Measurements from ENCODE around the gene GJC1. TPM values are rescaled to one million over a fixed set of nuclear protein-coding genes. Genes with fewer than 3 reads are reported as not detected.

The GJC1 gene
- polyA plus RNA-seq, 1 experiment: 20.6 TPM

GRCh38 chr17:44751806-44752205, 78.3 kb downstream of the GJC1 start:
- no peak for DNase-seq (ENCODE audit: low read depth, low spot score)
- CTCF ChIA-PET: no interaction called here
- TF ChIP-seq CTCF (IDR thresholded peaks at IDR 0.05; ENCODE audit: low read depth, low read length): no peak
- Histone ChIP-seq H3K9me3 (ENCODE audit: control insufficient read depth, insufficient read depth, low read length) (no peaks in the 10 kb centered on the region; the same call in 1 of the 2 replicates), H3K4me3 (ENCODE audit: low read depth, low read length) (no peak overlapping the region), H3K27me3 (ENCODE audit: control insufficient read depth, insufficient read depth, low read length) (no peaks in the 10 kb centered on the region), H3K27ac (ENCODE audit: low read depth, low read length) (no peak overlapping the region)
- POLR2A ChIA-PET: no interaction called here

GRCh38 chr17:44751331-44751730, 78.8 kb downstream of the GJC1 start:
- no peak for TF ChIP-seq CTCF (IDR thresholded peaks at IDR 0.05; ENCODE audit: low read depth, low read length)
- no peak for DNase-seq (ENCODE audit: low read depth, low spot score)
- no peak overlapping the region for H3K4me3 ChIP-seq (ENCODE audit: low read depth, low read length)
- no peak overlapping the region for H3K27ac ChIP-seq (ENCODE audit: low read depth, low read length)
- no peaks in the 10 kb centered on the region for H3K27me3 ChIP-seq (ENCODE audit: control insufficient read depth, insufficient read depth, low read length)
- no peaks in the 10 kb centered on the region; the same call in 1 of the 2 replicates for H3K9me3 ChIP-seq (ENCODE audit: control insufficient read depth, insufficient read depth, low read length)
- CTCF ChIA-PET: no interaction called here
- POLR2A ChIA-PET: no interaction called here

GRCh38 chr17:44749980-44750318, 80.1 kb downstream of the GJC1 start:
- H3K27me3 ChIP-seq (ENCODE audit: control insufficient read depth, insufficient read depth, low read length): no peaks in the 10 kb centered on the region
- ChIA-PET POLR2A (no interaction called here), CTCF (no interaction called here)
- H3K27ac ChIP-seq (ENCODE audit: low read depth, low read length): no peak overlapping the region
- DNase-seq (ENCODE audit: low read depth, low spot score): no peak
- TF ChIP-seq CTCF (IDR thresholded peaks at IDR 0.05; ENCODE audit: low read depth, low read length): no peak
- no peaks in the 10 kb centered on the region; the same call in 1 of the 2 replicates for H3K9me3 ChIP-seq (ENCODE audit: control insufficient read depth, insufficient read depth, low read length)
- H3K4me3 ChIP-seq (ENCODE audit: low read depth, low read length): no peak overlapping the region

GRCh38 chr17:44749076-44749979, 80.8 kb downstream of the GJC1 start:
- H3K9me3 ChIP-seq (ENCODE audit: control insufficient read depth, insufficient read depth, low read length): no peaks in the 10 kb centered on the region; the same call in 1 of the 2 replicates

More at GRCh38 chr17:44749076-44749979, 80.8 kb downstream of the GJC1 start:
- no peak for DNase-seq (ENCODE audit: low read depth, low spot score)
- CTCF ChIA-PET: no interaction called here
- no peak overlapping the region for H3K27ac ChIP-seq (ENCODE audit: low read depth, low read length)
- POLR2A ChIA-PET: interaction anchor here (0.7 kb wide), 1 partner anchor 105 kb away, joined by 3 read pairs; no protein-coding TSS in a partner anchor
- no peaks in the 10 kb centered on the region for H3K27me3 ChIP-seq (ENCODE audit: control insufficient read depth, insufficient read depth, low read length)
- H3K4me3 ChIP-seq (ENCODE audit: low read depth, low read length): no peak overlapping the region
- no peak for TF ChIP-seq CTCF (IDR thresholded peaks at IDR 0.05; ENCODE audit: low read depth, low read length)

Other genes starting within 250 kb of the GJC1 start
- 0.21 and 0.36 TPM in 2 replicates for gene MEIOC, start 173.8 kb downstream of the GJC1 start, polyA plus RNA-seq (2011; rRNA removed)
- 13.4 and 18.0 TPM in 2 replicates for gene CCDC43, start 140.5 kb downstream of the GJC1 start, polyA plus RNA-seq (2011; rRNA removed)
- 2.6 and 3.0 TPM in 2 replicates for gene DBF4B, start 121.6 kb downstream of the GJC1 start, polyA plus RNA-seq (2011; rRNA removed)
- 0.29 and 0.37 TPM in 2 replicates for gene ADAM11, start 71.3 kb downstream of the GJC1 start, polyA plus RNA-seq (2011; rRNA removed)
- gene HIGD1B, start 17.6 kb upstream of the GJC1 start, polyA plus RNA-seq (2011; rRNA removed): not detected in 2 replicates
- 123 and 147 TPM in 2 replicates for gene EFTUD2, start 69.2 kb upstream of the GJC1 start, polyA plus RNA-seq (2011; rRNA removed)
- gene GFAP, start 85.2 kb upstream of the GJC1 start, polyA plus RNA-seq (2011; rRNA removed): 0.40 and 0.46 TPM in 2 replicates
- 2.4 and 2.6 TPM in 2 replicates for gene KIF18B, start 117.5 kb upstream of the GJC1 start, polyA plus RNA-seq (2011; rRNA removed)
- 1.9 and 2.2 TPM in 2 replicates for gene C1QL1, start 138.0 kb upstream of the GJC1 start, polyA plus RNA-seq (2011; rRNA removed)
- 21.8 and 29.1 TPM in 2 replicates for gene DCAKD, start 221.3 kb upstream of the GJC1 start, polyA plus RNA-seq (2011; rRNA removed)
- 60.6 and 63.6 TPM in 2 replicates for gene NMT1, start 231.0 kb upstream of the GJC1 start, polyA plus RNA-seq (2011; rRNA removed)

Measured in AG04450 (cell line).